ENCODE results near the gene ATP9A.

- TF ChIP-seq ASH2L (IDR thresholded peaks at IDR 0.05; ENCODE audit: low read length) (no peak), EZH2 (IDR thresholded peaks at IDR 0.05; ENCODE audit: low read depth, low read length, severe bottlenecking) (no peak)
These were observed 22.4 kb downstream of the ATP9A start for GRCh38 chr20:51745804-51746203.

Measured in H1 (cell line).